HFF-Myc (cell line): ENCODE results near the gene PTGER4.
"Not testable (repeated sequence)": the region's sequence is repeated elsewhere in the genome, so short reads cannot be mapped to it uniquely, and the experiment has no call there.

Experiments used
- DNase-seq: peaks from one replicate; pipeline ENCODE4 v3.0.0-alpha.2; 2011; ENCODE audit warnings: low read depth; ENCODE audit errors: extremely low read depth
- H3K4me3 ChIP-seq: replicated peaks from 2 replicates; pipeline ENCODE4 v1.5.1; 2011; ENCODE audit warnings: low read depth, mild to moderate bottlenecking, control low read depth, low read length
- TF ChIP-seq, protein P1 (sequence below): IDR thresholded peaks from 2 replicates; pipeline ENCODE4 v1.5.1; 2012; ENCODE audit warnings: mild to moderate bottlenecking, low read depth, low read length, control low read depth; ENCODE audit errors: missing control alignments

The PTGER4 gene

DNA sequence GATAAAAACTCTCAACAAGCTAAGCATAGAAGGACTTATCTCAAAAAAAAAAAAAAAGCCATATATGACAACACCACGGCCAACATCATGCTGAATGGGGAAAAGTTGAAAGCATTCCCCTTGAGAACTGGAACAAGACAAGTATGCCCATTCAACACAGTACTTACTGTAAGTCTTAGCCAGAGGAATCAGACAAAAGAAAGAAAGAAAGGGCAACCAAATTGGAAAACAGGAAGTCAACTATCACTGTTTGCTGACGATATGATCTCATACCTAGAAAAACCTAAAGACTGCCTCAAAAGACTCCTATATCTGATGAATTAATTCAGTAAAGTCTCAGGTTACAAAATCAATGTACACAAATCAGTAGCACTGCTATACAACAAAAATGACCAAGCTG lies 24.6 kb upstream of the PTGER4 start:
- TF ChIP-seq, protein P1, sequence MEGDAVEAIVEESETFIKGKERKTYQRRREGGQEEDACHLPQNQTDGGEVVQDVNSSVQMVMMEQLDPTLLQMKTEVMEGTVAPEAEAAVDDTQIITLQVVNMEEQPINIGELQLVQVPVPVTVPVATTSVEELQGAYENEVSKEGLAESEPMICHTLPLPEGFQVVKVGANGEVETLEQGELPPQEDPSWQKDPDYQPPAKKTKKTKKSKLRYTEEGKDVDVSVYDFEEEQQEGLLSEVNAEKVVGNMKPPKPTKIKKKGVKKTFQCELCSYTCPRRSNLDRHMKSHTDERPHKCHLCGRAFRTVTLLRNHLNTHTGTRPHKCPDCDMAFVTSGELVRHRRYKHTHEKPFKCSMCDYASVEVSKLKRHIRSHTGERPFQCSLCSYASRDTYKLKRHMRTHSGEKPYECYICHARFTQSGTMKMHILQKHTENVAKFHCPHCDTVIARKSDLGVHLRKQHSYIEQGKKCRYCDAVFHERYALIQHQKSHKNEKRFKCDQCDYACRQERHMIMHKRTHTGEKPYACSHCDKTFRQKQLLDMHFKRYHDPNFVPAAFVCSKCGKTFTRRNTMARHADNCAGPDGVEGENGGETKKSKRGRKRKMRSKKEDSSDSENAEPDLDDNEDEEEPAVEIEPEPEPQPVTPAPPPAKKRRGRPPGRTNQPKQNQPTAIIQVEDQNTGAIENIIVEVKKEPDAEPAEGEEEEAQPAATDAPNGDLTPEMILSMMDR, result no peak
- no peak overlapping the region for H3K4me3 ChIP-seq
- no peak for DNase-seq

DNA sequence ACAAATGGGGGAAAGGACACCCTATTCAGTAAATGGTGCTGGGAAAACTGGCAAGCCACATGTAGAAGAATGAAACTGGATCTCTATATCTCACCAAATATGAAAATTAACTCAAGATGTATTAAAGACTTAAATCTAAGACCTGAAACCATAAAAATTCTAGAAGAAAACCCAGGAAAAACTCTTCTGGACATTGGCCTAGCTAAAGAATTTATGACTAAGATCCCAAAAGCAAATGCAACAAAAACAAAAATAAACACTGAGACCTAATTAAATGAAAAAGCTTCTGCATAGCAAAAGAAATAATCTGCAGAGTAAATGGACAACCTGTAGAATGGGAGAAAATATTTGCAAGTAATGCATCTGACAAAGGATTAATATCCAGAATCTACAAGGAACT lies 23.6 kb upstream of the PTGER4 start:
- H3K4me3 ChIP-seq, DNase-seq: not testable (repeated sequence)

DNA sequence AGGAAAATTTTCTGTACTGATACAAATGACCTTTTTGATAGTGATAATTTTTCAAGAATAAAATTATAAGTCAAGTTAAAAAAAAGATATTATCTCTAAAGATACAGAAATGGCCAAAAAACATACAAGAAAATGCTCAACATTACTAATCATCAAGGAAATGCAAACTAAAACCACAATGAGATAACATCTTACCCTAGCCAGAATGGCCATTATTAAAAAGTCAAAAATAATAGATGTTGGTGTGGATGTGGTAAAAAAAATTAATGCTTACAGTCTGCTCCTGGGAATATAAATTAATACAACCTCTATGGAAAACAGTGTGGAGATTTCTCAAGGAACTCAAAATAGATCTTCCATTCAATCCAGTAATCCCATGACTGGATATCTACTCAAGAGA lies 22.9 kb upstream of the PTGER4 start:
- no peak overlapping the region for H3K4me3 ChIP-seq
- DNase-seq, result no peak
- TF ChIP-seq, protein P1, result no peak

DNA sequence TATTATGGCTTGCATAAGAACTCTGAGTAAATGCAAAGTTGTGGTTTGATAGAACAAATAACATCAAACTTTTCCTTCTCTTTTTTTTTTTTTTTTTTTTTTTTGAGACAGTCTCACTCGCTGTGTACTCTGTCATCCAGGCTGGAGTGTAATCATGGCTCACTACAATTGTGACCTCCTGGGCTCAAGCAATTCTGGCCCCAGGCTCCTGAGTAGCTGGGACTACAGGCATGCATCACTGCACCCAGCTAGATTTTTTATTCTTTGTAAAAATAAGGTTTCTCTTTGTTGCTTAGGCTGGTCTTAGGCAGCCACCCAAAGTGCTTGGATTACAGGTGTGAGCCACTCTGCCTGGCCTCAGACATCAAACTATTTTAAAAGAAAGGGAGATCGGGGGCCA lies 19.0 kb upstream of the PTGER4 start:
- DNase-seq, result no peak
- TF ChIP-seq, protein P1, result no peak
- H3K4me3 ChIP-seq, result no peak overlapping the region

DNA sequence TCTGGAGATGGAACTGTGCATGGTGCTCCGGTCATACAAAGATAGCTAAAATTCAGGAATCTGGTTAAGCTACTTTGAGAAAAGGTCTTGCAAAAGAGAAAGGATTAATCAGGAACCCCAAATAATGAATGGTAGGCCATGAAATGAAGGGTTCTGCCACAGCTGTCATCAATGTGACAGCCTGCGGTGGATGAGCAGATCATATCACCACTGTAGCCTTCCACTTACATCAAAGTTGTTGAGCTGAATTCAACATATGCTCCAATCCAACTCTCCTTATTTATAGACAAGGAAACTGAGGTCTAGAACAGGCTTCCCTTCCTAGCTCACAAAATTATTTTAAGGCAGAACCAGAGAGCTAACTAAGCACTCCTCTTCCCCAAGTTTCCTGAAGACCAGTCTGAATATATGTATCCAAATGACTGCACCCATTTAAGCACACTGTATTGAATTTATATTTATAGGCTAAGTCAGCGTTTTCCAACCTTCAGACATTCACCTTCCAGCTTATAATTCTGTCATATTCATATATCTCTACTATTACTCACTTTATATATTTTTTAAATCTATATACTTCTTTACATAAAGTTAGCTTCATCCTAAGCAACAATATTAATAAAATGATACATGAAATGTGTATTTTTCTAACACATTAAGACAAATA lies 13.9 kb upstream of the PTGER4 start:
- TF ChIP-seq, protein P1, result no peak
- no peak for DNase-seq
- H3K4me3 ChIP-seq, result no peak overlapping the region

DNA sequence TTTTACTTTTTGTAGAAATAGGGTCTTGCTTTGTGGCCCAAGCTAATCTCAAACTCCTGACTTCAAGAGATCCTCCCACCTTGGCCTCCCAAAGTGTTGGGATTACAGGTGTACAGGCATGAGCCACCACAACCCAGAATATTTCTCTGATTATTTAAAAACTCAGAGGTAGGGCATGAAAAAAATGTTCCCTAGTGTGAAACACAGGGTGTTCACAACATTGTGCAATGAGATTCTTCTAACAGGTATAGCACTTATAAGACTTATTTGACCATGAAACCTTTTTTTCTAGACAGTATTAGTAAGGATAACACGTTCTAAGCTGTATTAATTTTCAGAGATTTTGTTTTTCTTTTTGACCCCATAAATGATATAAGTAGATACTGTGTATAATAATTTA lies 13.1 kb upstream of the PTGER4 start:
- no peak for DNase-seq
- TF ChIP-seq, protein P1, result no peak

DNA sequence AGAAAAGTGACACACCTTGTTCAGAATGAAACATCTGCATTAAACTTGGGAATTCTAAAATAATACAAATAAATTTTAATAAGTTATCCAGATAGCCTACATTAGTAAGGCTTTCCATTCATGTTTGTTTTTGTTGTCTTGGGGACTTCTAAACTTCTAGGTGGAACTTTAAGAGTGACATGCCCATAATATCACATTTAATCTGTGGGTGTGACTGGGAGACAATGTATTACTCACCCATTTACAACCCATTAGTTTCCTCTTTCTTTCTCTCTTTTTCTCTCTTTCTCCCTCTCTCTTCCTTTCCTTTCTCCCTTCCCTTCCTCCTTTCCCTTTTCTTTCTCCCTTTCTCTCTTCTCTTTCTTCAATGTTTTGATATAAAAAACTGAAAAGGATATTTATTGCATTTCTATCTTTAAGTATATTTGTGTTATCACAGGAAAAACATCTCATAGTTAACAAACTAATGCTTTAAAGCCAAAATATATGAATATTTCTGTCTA lies 12.5 kb upstream of the PTGER4 start:
- H3K4me3 ChIP-seq, result no peak overlapping the region
- DNase-seq, result no peak
- TF ChIP-seq, protein P1, result no peak

More for the DNA sequence above, 13.1 kb upstream of the PTGER4 start:
- H3K4me3 ChIP-seq, result no peak overlapping the region
